HEK293T (cell line): Measurements from ENCODE around the gene OR2A5.

Experiments
- ARNT ChIP-seq: fragments of 450-650 bp; IDR thresholded peaks from 2 replicates; pipeline ENCODE4 v1.6.1; 2017; ENCODE audit warnings: mild to moderate bottlenecking
- ELF4 ChIP-seq: fragments of 450-650 bp; IDR thresholded peaks from 2 replicates; pipeline ENCODE4 v1.6.1; 2017; ENCODE audit warnings: antibody characterized with exemption
- FOXA1 ChIP-seq: fragments of 450-650 bp; IDR thresholded peaks from 2 replicates; pipeline ENCODE4 v1.6.1; 2016; ENCODE audit warnings: mild to moderate bottlenecking
- HDGF ChIP-seq: fragments of 450-650 bp; IDR thresholded peaks from 2 replicates; pipeline ENCODE4 v1.6.1; 2017; ENCODE audit warnings: antibody characterized with exemption, borderline replicate concordance
- NFRKB ChIP-seq: fragments of 450-650 bp; IDR thresholded peaks from 2 replicates; pipeline ENCODE4 v1.6.1; 2016; ENCODE audit warnings: mild to moderate bottlenecking, moderate library complexity
- SP1 ChIP-seq: fragments of 450-650 bp; IDR thresholded peaks from 2 replicates; pipeline ENCODE4 v1.6.1; 2017
- SUZ12 ChIP-seq: fragments of 450-650 bp; IDR thresholded peaks from 2 replicates; pipeline ENCODE4 v1.6.1; 2016; ENCODE audit warnings: mild to moderate bottlenecking

DNA sequence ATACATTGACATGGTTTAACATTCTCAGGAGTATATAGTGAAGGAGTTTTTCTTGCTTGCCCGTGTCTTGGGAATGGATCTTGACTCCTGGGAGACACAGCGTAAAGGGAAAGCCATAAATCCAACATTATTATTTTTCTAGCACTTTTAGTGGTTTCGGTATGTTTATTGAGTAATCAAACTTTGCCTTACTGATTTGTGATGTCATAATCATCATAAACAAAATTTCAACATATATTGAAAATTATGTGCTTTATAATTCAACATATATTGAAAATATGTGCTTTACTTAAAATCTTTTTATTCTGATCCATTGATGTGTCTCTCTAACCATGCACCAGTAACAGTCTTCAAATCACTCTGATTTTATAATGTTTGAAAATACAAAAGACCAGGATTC, 20.2 kb upstream of the OR2A5 start:
- no peak for TF ChIP-seq SP1
- TF ChIP-seq ARNT = no peak
- no peak for TF ChIP-seq NFRKB
- TF ChIP-seq HDGF = no peak
- TF ChIP-seq FOXA1 = no peak
- TF ChIP-seq SUZ12 = no peak
- no peak for TF ChIP-seq ELF4
